ENCODE results near the gene FNDC3B. TPM values are rescaled to one million over a fixed set of nuclear protein-coding genes. Genes with fewer than 3 reads are reported as not detected.

FNDC3B gene
- total and polyA plus RNA-seq, 9 of the 15 experiments (the other 6 are each of a cell fraction or from before 2014, with no cell fraction given) = 7.0 to 35.8 (median 16.2) TPM

GRCh38 chr3:172246107-172246844 lies 206.9 kb downstream of the FNDC3B start:
- H3K4me1 ChIP-seq (replicated peaks in 1 of 2; ENCODE audit: control insufficient read depth in 2 of 2, insufficient read depth in 2 of 2, low read length in 2 of 2) = no peaks in the 10 kb centered on the region
- peaks cover 18% of the 10 kb centered on the region for H3K36me3 ChIP-seq (ENCODE audit: control insufficient read depth, insufficient read depth, low read length)
- H4K20me1 ChIP-seq (replicated peaks; ENCODE audit: control insufficient read depth, insufficient read depth, low read length) = no peaks in the 10 kb centered on the region
- POLR2A ChIA-PET = no interaction called here
- WGBS (ENCODE audit: insufficient coverage, low coverage, missing lambda C conversion rate) = 82% methylated on average over 9 of the region's 10 CpGs
- BruUV-seq (replicated peaks) = no TSS peak
- H3K4me3 ChIP-seq = no peak overlapping the region
- CTCF ChIA-PET (ENCODE audit: low intra/inter-chr PET ratio) = no interaction called here
- no peak for FAIRE-seq
- peaks cover 3% of the 10 kb centered on the region for H3K9me3 ChIP-seq (replicated peaks; ENCODE audit: control insufficient read depth, insufficient read depth, low read depth, low read length)
- no peak overlapping the region for H3K27ac ChIP-seq (ENCODE audit: extremely low read depth, low read depth, low read length)
- no peak for TF ChIP-seq ZNF561 (CRISPR knock-in tag; conservative IDR thresholded peaks at IDR 0.05)
- TF ChIP-seq ZNF644 (tag; IDR thresholded peaks at IDR 0.05; ENCODE audit: low read depth) = no peak
- no peaks in the 10 kb centered on the region; the same call in 2 of the 3 replicates for H3K79me2 ChIP-seq (ENCODE audit: control insufficient read depth, insufficient read depth, low read length)
- no peak for DNase-seq (ENCODE audit: extremely low read depth in 1 of 4, low spot score in 3 of 4)
- no peak overlapping the region for H2AFZ ChIP-seq (ENCODE audit: low read depth, low read length)
- no peak overlapping the region for H3K9ac ChIP-seq (ENCODE audit: insufficient read depth in 1 of 2, low read depth in 2 of 2, low read length in 2 of 2)
- no peak overlapping the region for H3K4me2 ChIP-seq (ENCODE audit: insufficient read depth, low read length)
- H3K9me1 ChIP-seq (ENCODE audit: control insufficient read depth, insufficient read depth, low read length) = no peaks in the 10 kb centered on the region
- H3K27me3 ChIP-seq (ENCODE audit: control insufficient read depth in 2 of 2, insufficient read depth in 2 of 2, low read length in 2 of 2) = no peaks in the 10 kb centered on the region
- intact Hi-C loops (cut with micrococcal nuclease) = no loop called here
- in situ Hi-C loops (cut with MboI) = no loop called here
- no peak for ATAC-seq

- POLR2A ChIA-PET = interaction anchor here (0.6 kb wide), 1 partner anchor 166 kb away, joined by 4 read pairs; no protein-coding TSS in a partner anchor
- no peak for ATAC-seq
- Histone ChIP-seq H3K9ac (ENCODE audit: insufficient read depth in 1 of 2, low read depth in 2 of 2, low read length in 2 of 2) (no peak overlapping the region), H3K27ac (ENCODE audit: extremely low read depth, low read depth, low read length) (no peak overlapping the region), H3K9me3 (replicated peaks; ENCODE audit: control insufficient read depth, insufficient read depth, low read depth, low read length) (no peaks in the 10 kb centered on the region), H3K4me3 (no peak overlapping the region), H3K9me1 (ENCODE audit: control insufficient read depth, insufficient read depth, low read length) (no peaks in the 10 kb centered on the region), H3K79me2 (ENCODE audit: control insufficient read depth, insufficient read depth, low read length) (no peaks in the 10 kb centered on the region; the same call in 2 of the 3 replicates), H3K36me3 (ENCODE audit: control insufficient read depth, insufficient read depth, low read length) (peaks cover 31% of the 10 kb centered on the region), H3K27me3 (ENCODE audit: control insufficient read depth in 2 of 2, insufficient read depth in 2 of 2, low read length in 2 of 2) (no peaks in the 10 kb centered on the region), H3K4me1 (replicated peaks in 1 of 2; ENCODE audit: control insufficient read depth in 2 of 2, insufficient read depth in 2 of 2, low read length in 2 of 2) (no peaks in the 10 kb centered on the region), H4K20me1 (replicated peaks; ENCODE audit: control insufficient read depth, insufficient read depth, low read length) (no peaks in the 10 kb centered on the region), H2AFZ (ENCODE audit: low read depth, low read length) (no peak overlapping the region), H3K4me2 (ENCODE audit: insufficient read depth, low read length) (no peak overlapping the region)
- CTCF ChIA-PET (ENCODE audit: low intra/inter-chr PET ratio) = no interaction called here
- 89% methylated on average over 12 of the region's 13 CpGs for WGBS (ENCODE audit: insufficient coverage, low coverage, missing lambda C conversion rate)
- BruUV-seq (replicated peaks) = no TSS peak
- FAIRE-seq = no peak
- DNase-seq (ENCODE audit: extremely low read depth in 1 of 4, low spot score in 3 of 4) = no peak
- in situ Hi-C loops (cut with MboI) = no loop called here
- intact Hi-C loops (cut with micrococcal nuclease) = no loop called here
- TF ChIP-seq ZNF609 (CRISPR knock-in tag; IDR thresholded peaks at IDR 0.05; ENCODE audit: borderline replicate concordance) (no peak), CREB1 (IDR thresholded peaks at IDR 0.05) (no peak), CREB1 (CRISPR knock-in tag; IDR thresholded peaks at IDR 0.05) (no peak), ZNF589 (CRISPR knock-in tag; IDR thresholded peaks at IDR 0.05; ENCODE audit: low read depth) (no peak)
- TF ChIP-seq, protein P1, sequence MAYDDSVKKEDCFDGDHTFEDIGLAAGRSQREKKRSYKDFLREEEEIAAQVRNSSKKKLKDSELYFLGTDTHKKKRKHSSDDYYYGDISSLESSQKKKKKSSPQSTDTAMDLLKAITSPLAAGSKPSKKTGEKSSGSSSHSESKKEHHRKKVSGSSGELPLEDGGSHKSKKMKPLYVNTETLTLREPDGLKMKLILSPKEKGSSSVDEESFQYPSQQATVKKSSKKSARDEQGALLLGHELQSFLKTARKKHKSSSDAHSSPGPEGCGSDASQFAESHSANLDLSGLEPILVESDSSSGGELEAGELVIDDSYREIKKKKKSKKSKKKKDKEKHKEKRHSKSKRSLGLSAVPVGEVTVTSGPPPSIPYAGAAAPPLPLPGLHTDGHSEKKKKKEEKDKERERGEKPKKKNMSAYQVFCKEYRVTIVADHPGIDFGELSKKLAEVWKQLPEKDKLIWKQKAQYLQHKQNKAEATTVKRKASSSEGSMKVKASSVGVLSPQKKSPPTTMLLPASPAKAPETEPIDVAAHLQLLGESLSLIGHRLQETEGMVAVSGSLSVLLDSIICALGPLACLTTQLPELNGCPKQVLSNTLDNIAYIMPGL (CRISPR knock-in tag; IDR thresholded peaks at IDR 0.05) = no peak
These were observed 208.3 kb downstream of the FNDC3B start for GRCh38 chr3:172247525-172248274.
